K562 (cell line): ENCODE measurements around the gene NAIF1. TPM values are rescaled to one million over a fixed set of nuclear protein-coding genes. Genes with fewer than 3 reads are reported as not detected.
A peak's percentile ranks its signal among the peaks of the same experiment; 100 is the strongest.

Experiments
- ATAC-seq: fragments of 200-7000 bp; cut with Tn5 transposase; 3 replicates; pipeline ENCODE4 v1.9.1; 2020; ENCODE audit warnings: moderate library complexity
- BruUV-seq: library from RNA; stranded (reverse); fragments of 400-500 nt; replicated peaks from 2 replicates; lab custom pipeline; 2021; lab: Mats Ljungman, UMichigan
- CTCF ChIA-PET: fragments of 300-600 bp; formaldehyde crosslinking; extraction: SDS; loops from one replicate; lab custom pipeline; 2021; ENCODE audit warnings: low intra/inter-chr PET ratio; lab: Yijun Ruan, JAX
- POLR2A ChIA-PET: fragments of 300-600, 350-650 bp; sonication (Branson Sonifier 250); formaldehyde crosslinking; extraction: SDS; loops from one replicate; lab custom pipeline; 2021; ENCODE audit warnings: antibody characterized with exemption, inconsistent platforms; lab: Yijun Ruan, JAX
- DNase-seq, 4 experiments: peaks; one replicate each; pipeline versions ENCODE4 v3.0.0 to v3.0.0-alpha.2; 2011 to 2018; ENCODE audit warnings: low spot score in 3 of 4, mixed read lengths in 3 of 4; ENCODE audit errors: extremely low read depth in 1 of 4
- FAIRE-seq: peaks from 2 replicates; lab custom pipeline; 2011; peaks lifted over from hg19 to GRCh38; lab: Jason Lieb, UNC
- H2AFZ ChIP-seq: 2 replicates; pipeline ENCODE4 v1.6.0; 2011; ENCODE audit warnings: low read depth, low read length, control low read depth, inconsistent platforms
- H3K27ac ChIP-seq: fragments of 200-600 bp; 3 replicates; pipeline ENCODE4 v1.8.0; 2011; ENCODE audit warnings: low read depth, mild to moderate bottlenecking, control low read depth, inconsistent platforms, low read length, moderate library complexity, mixed read lengths; ENCODE audit errors: extremely low read depth
- H3K27me3 ChIP-seq, 2 experiments: fragments of 300-600 bp in 1 of 2; 2 replicates in 1 of 2; 3 replicates in 1 of 2; pipeline versions ENCODE4 v1.6.0 to v1.8.0; 2011; ENCODE audit warnings: inconsistent platforms in 2 of 2, low read length in 2 of 2, mild to moderate bottlenecking in 1 of 2, mixed read lengths in 1 of 2, moderate library complexity in 1 of 2; ENCODE audit not compliant: control insufficient read depth in 2 of 2, insufficient read depth in 2 of 2
- H3K36me3 ChIP-seq: fragments of 300-600 bp; 3 replicates; pipeline ENCODE4 v1.8.0; 2011; ENCODE audit warnings: mild to moderate bottlenecking, low read length, inconsistent platforms; ENCODE audit not compliant: control insufficient read depth, insufficient read depth
- H3K4me1 ChIP-seq, 2 experiments: fragments of 200-600 bp in 1 of 2; replicated peaks in 1 of 2; 2 replicates in 1 of 2; 3 replicates in 1 of 2; pipeline versions ENCODE4 v1.5.1 to v1.8.0; 2011; ENCODE audit warnings: inconsistent platforms in 2 of 2, low read length in 2 of 2, mild to moderate bottlenecking in 1 of 2, mixed read lengths in 1 of 2, moderate library complexity in 1 of 2; ENCODE audit not compliant: control insufficient read depth in 2 of 2, insufficient read depth in 2 of 2
- H3K4me2 ChIP-seq: 2 replicates; pipeline ENCODE4 v1.6.1; 2011; ENCODE audit warnings: low read length, control low read depth, inconsistent platforms, mixed read lengths; ENCODE audit not compliant: insufficient read depth
- H3K4me3 ChIP-seq: fragments of 200-600 bp; sonication (generic), shearing (Covaris generic); 2 replicates; pipeline ENCODE4 v1.5.1; 2016; ENCODE audit warnings: control low read depth, inconsistent platforms
- H3K79me2 ChIP-seq: fragments of 200-600 bp; 3 replicates; pipeline ENCODE4 v1.8.0; 2011; ENCODE audit warnings: low read length, inconsistent platforms; ENCODE audit not compliant: control insufficient read depth, insufficient read depth
- H3K9ac ChIP-seq, 2 experiments: 2 replicates each; pipeline versions ENCODE4 v1.6.0 to v1.6.1; 2011; ENCODE audit warnings: low read depth in 2 of 2, low read length in 2 of 2, control low read depth in 1 of 2, inconsistent platforms in 1 of 2, mild to moderate bottlenecking in 1 of 2, mixed read lengths in 1 of 2; ENCODE audit not compliant: insufficient read depth in 1 of 2
- H3K9me1 ChIP-seq: one replicate; pipeline ENCODE4 v1.6.0; 2011; ENCODE audit warnings: inconsistent platforms, mild to moderate bottlenecking, low read length, moderate library complexity; ENCODE audit not compliant: control insufficient read depth, insufficient read depth
- H3K9me3 ChIP-seq: replicated peaks from 2 replicates; pipeline ENCODE4 v1.5.1; 2011; ENCODE audit warnings: low read depth, low read length, inconsistent platforms; ENCODE audit not compliant: control insufficient read depth, insufficient read depth
- H4K20me1 ChIP-seq: replicated peaks from 2 replicates; pipeline ENCODE4 v1.6.1; 2011; ENCODE audit warnings: low read length, inconsistent platforms, mixed read lengths; ENCODE audit not compliant: control insufficient read depth, insufficient read depth
- BDP1 ChIP-seq: IDR thresholded peaks from 3 replicates; pipeline ENCODE4 v1.6.1; 2011; ENCODE audit not compliant: insufficient read length, insufficient read depth
- CREM ChIP-seq: IDR thresholded peaks from 2 replicates; pipeline ENCODE4 v1.6.1; 2014; ENCODE audit warnings: antibody characterized with exemption, low read depth
- DDX20 ChIP-seq: fragments of 450-650 bp; IDR thresholded peaks from 2 replicates; pipeline ENCODE4 v1.6.1; 2016; ENCODE audit warnings: missing genetic modification characterization, low read depth, mild to moderate bottlenecking, missing compliant biosample characterization, moderate library complexity
- EHMT2 ChIP-seq: fragments of 450-650 bp; IDR thresholded peaks from 2 replicates; pipeline ENCODE4 v1.6.1; 2018; ENCODE audit warnings: antibody characterized with exemption
- KLF1 ChIP-seq: fragments of 450-650 bp; IDR thresholded peaks from 2 replicates; pipeline ENCODE4 v1.6.1; 2016; ENCODE audit warnings: missing genetic modification characterization, missing compliant biosample characterization
- PHB ChIP-seq: fragments of 250-450 bp; sonication (Bioruptor Pico); IDR thresholded peaks from 2 replicates; pipeline ENCODE4 v1.5.0; 2021
- SMARCA4 ChIP-seq: fragments of 450-650 bp; IDR thresholded peaks from 2 replicates; pipeline ENCODE4 v1.6.1; 2016
- ZNF124 ChIP-seq: sonication (generic); formaldehyde crosslinking; IDR thresholded peaks from 2 replicates; pipeline ENCODE4 v1.8.1; 2022; ENCODE audit warnings: missing genetic modification reagents
- WGBS: fragments of 100-300 bp; shearing (Covaris generic); methylation state at CpG from one replicate; pipeline ENCODE4 v1.1.6; 2016; ENCODE audit warnings: low coverage, mixed read lengths; ENCODE audit not compliant: insufficient coverage; ENCODE audit errors: missing lambda C conversion rate; 5-methylcytosine and 5-hydroxymethylcytosine counted together
- in situ Hi-C: fragments of 300-500 bp; cut with MboI; formaldehyde crosslinking; loops from 4 replicates; pipeline ENCODE4 v1.15.0; 2018; ENCODE audit warnings: inconsistent platforms, mixed read lengths
- intact Hi-C: fragments of 100-400 bp; cut with micrococcal nuclease; formaldehyde crosslinking; loops from 2 replicates; pipeline ENCODE4 v1.14.2; 2022
- polyA plus RNA-seq, 8 experiments: library from polyadenylated mRNA; depleted of rRNA in 4 of 8; stranded (reverse) in 5 of 8; unstranded in 3 of 8; fragments of >200 nt; fragmentation: Nextera tagmentation in 2 of 8; fragmentation: Illumina TruSeq in 1 of 8; extraction: Ambion mirVana in 2 of 8; extraction: Trizol in 1 of 8; gene quantifications; 2 replicates each; pipeline versions ENCODE4 v1.2.1 to v1.2.3, GENCODE V29; 2011 to 2014; ENCODE audit warnings: inconsistent platforms in 1 of 8, missing spikeins in 1 of 8
- total RNA-seq, 7 experiments: library from RNA; depleted of rRNA in 6 of 7; stranded (reverse); fragments of >200 nt in 6 of 7; fragmentation: Illumina TruSeq in 2 of 7; extraction: Trizol in 2 of 7; gene quantifications; 2 replicates each; pipeline versions ENCODE4 v1.2.1 to v1.2.3, GENCODE V29; 2011 to 2021; ENCODE audit warnings: low replicate concordance in 1 of 7
- TF ChIP-seq, protein P1 (sequence below): fragments of 450-650 bp; IDR thresholded peaks from 2 replicates; pipeline ENCODE4 v1.6.1; 2017; ENCODE audit warnings: mild to moderate bottlenecking, moderate library complexity
- TF ChIP-seq, protein P2 (sequence below): sonication (generic); formaldehyde crosslinking; IDR thresholded peaks from 2 replicates; pipeline ENCODE4 v1.8.0; 2022; ENCODE audit warnings: mild to moderate bottlenecking, missing genetic modification reagents
- TF ChIP-seq, protein P3 (sequence below): sonication (generic); formaldehyde crosslinking; IDR thresholded peaks from 2 replicates; pipeline ENCODE4 v1.8.1; 2022; ENCODE audit warnings: missing genetic modification reagents
- TF ChIP-seq, protein P4 (sequence below): fragments of 250-450 bp; sonication (Bioruptor Pico); IDR thresholded peaks from 2 replicates; pipeline ENCODE4 v1.5.0; 2021; ENCODE audit warnings: mild to moderate bottlenecking, moderate library complexity

NAIF1 gene
- total and polyA plus RNA-seq, 9 of the 15 experiments (the other 6 are each of a cell fraction or from before 2014, with no cell fraction given) = 4.8 to 26.6 (median 17.2) TPM

DNA sequence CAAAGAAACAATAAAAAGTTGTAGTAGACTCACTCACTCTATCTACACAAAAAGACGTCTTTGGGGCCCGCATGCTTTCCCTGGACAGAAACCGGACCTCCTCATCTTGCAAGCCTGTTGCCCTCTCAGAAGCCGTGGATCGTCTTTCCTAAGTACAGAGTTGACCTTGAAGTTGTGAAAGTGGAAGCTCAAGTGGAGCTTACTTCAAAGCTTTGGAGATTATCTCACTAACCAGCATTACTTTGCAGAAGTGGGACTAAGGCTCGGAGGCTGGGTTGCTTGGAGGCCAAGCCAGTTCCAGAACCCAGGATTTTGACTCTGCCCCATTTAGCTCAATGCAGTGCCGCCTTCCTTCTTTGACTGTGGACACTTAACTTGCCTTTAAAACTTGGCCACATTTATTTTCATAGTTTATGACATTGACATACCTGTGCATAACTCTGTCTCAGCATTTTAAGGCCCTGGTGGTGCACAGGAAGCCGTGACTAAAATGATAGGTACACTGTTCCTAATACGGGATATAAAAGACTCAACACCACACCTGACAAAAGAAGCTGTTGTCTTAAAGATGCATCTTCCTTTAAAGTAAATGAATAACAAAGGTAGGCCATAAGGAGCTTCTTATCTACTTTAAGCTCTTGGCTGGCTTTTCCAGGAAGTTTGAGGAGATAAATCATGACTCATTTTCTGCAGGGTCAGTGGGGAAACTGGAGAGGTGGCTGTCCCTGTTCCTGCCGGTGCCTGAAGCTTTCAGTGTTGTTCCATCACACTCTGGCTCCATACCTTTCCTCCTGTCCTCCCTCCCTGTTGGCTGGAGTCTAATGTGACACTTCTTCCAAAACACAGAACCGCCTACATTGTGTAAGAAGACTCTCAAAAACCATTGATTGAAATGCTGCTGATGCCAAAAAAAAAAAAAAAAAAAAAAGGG, 11.6 kb upstream of the NAIF1 start (continued):
- TF ChIP-seq, protein P1, sequence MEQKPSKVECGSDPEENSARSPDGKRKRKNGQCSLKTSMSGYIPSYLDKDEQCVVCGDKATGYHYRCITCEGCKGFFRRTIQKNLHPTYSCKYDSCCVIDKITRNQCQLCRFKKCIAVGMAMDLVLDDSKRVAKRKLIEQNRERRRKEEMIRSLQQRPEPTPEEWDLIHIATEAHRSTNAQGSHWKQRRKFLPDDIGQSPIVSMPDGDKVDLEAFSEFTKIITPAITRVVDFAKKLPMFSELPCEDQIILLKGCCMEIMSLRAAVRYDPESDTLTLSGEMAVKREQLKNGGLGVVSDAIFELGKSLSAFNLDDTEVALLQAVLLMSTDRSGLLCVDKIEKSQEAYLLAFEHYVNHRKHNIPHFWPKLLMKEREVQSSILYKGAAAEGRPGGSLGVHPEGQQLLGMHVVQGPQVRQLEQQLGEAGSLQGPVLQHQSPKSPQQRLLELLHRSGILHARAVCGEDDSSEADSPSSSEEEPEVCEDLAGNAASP = no peak

DNA sequence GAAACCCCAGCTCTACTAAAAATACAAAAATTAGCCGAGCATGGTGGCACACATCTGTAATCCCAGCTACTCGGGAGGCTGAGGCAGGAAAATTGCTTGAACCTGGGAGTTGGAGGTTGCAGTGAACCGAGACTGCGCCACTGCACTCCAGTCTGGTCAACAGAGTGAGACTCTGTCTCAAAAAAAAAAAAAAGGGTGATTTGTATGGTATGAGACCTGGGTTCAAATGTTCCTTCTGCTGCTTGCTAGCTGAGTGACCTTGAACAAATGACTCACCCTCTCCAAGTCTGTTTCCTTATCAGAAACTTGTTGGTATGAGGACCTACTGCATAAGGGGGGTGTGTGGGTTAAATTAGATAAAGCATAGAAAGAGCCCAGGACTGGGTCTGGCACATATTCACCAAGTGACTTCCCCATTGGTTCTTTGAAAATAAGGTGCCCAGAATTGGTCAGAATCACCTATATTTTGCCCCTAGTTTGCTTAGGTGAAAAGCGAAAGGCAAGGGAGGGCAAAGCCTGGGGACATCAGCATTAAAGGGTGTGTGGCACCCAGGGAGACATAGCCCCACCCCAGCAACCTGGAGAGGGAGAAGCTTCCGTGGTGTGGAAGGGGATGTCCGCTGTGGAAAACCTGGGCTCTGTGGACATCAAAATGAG, 10.9 kb upstream of the NAIF1 start:
- 4% methylated on average over 5 of the region's 7 CpGs for WGBS
- POLR2A ChIA-PET = interaction anchor here (0.7 to 7.0 kb wide), 8 partner anchors 10 to 146 kb away, joined by 3 to 82 read pairs (median 5); partner anchors contain the start of genes NAIF1 and SLC25A25
- Histone ChIP-seq H2AFZ (no peak overlapping the region), H4K20me1 (no peaks in the 10 kb centered on the region), H3K9me3 (no peaks in the 10 kb centered on the region), H3K9ac (peak overlapping the region; percentile 82 to 87), H3K4me2 (peak overlapping the region; percentile 86), H3K4me3 (peak overlapping the region; percentile 23; the same call in 1 of the 2 replicates), H3K27me3 (no peaks in the 10 kb centered on the region), H3K4me1 (peaks cover 54 to 57% of the 10 kb centered on the region in 2 experiments), H3K36me3 (peaks cover 40% of the 10 kb centered on the region; the same call in 2 of the 3 replicates), H3K79me2 (peaks cover 92% of the 10 kb centered on the region), H3K27ac (peak overlapping the region; percentile 99), H3K9me1 (no peaks in the 10 kb centered on the region)
- intact Hi-C loops (loop anchor here (2.0 kb wide), 1 partner anchor 17 kb away; no protein-coding TSS in a partner anchor), in situ Hi-C loops (no loop called here)
- TSS peak; percentile 96 for BruUV-seq
- CTCF ChIA-PET = no interaction called here
- ATAC-seq = peak; percentile 44
- FAIRE-seq = no peak
- peak; percentile 60 to 84 (median 70) for DNase-seq
- no peak for TF ChIP-seq KLF1 (tag)
- TF ChIP-seq PHB (CRISPR knock-in tag) = no peak
- TF ChIP-seq, protein P2, sequence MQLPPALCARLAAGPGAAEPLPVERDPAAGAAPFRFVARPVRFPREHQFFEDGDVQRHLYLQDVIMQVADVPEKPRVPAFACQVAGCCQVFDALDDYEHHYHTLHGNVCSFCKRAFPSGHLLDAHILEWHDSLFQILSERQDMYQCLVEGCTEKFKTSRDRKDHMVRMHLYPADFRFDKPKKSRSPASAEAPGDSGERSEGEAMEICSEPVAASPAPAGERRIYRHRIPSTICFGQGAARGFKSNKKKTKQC = no peak
- TF ChIP-seq, protein P3, sequence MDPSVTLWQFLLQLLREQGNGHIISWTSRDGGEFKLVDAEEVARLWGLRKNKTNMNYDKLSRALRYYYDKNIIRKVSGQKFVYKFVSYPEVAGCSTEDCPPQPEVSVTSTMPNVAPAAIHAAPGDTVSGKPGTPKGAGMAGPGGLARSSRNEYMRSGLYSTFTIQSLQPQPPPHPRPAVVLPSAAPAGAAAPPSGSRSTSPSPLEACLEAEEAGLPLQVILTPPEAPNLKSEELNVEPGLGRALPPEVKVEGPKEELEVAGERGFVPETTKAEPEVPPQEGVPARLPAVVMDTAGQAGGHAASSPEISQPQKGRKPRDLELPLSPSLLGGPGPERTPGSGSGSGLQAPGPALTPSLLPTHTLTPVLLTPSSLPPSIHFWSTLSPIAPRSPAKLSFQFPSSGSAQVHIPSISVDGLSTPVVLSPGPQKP (CRISPR knock-in tag) = no peak
- TF ChIP-seq EHMT2 = no peak
- TF ChIP-seq ZNF124 (CRISPR knock-in tag) = no peak
- TF ChIP-seq SMARCA4 = peak; percentile 84
- TF ChIP-seq, protein P4, sequence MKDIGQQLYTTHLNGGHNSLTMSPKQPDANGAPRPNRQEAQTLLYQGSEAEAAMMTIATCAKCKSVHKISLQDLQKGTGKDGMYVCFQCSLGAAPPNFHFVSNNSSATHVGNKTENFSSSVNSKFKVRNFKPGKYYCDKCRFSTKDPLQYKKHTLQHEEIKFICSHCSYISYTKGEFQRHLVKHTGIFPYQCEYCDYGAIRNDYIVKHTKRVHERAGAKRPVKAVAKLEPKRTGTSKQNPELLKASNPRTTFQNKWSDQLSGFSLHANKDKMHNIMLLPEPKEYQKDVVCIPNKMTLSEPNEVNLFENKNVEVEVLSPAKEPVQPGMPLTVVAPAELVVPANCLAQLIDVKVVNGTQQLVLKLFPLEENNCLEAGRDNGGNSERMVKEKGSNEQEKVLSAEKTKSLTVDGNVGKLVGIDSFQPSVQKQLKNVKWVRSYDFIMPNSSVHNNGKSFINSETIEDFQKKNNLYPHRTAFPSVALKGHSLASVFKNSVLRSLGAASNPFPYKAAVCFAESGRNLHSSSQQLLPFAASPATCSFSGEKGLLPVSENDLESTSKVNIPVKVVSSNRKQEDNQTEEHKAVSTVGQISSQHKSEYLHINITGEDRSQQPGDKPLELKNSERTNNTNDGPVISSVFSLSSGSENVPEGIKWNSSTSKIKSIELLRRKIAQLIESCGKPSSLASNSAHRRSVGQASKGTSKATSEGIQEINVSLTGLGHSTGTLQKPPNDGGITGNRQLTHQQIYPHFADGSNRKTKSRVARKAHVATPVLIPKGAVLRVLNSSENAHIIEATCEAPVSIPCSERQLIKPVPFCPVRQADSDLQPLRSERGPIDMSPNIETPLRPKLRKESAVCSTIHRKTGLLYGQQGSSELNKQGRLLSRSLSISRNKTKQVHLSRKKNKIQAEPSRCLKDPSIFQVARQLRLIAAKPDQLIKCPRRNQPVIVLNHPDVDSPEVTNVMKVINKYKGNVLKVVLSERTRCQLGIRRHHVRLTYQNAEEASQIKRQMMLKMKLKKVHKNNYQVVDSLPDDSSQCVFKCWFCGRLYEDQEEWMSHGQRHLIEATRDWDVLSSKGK (CRISPR knock-in tag) = no peak
- no peak for TF ChIP-seq BDP1
- TF ChIP-seq CREM = no peak
- no peak for TF ChIP-seq DDX20
